Trophoblast cell (in vitro differentiated cells and primary cell): ENCODE data around the gene OXNAD1. TPM values are rescaled to one million over a fixed set of nuclear protein-coding genes. Genes with fewer than 3 reads are reported as not detected.

Experiments
- DNase-seq, 2 donors: peaks; one replicate each; pipeline ENCODE4 v3.0.0-alpha.2; 2016
- H2AFZ ChIP-seq: 2 replicates; pipeline ENCODE4 v1.6.1; 2013; ENCODE audit warnings: low read length, moderate library complexity, mild to moderate bottlenecking; ENCODE audit not compliant: insufficient read depth, poor library complexity
- H2AK5ac ChIP-seq: 2 replicates; pipeline ENCODE4 v1.6.1; 2013; ENCODE audit warnings: mild to moderate bottlenecking, low read length
- H2BK120ac ChIP-seq: 2 replicates; pipeline ENCODE4 v1.6.1; 2013; ENCODE audit warnings: low read length, mild to moderate bottlenecking, moderate library complexity; ENCODE audit not compliant: insufficient read depth, poor library complexity
- H2BK12ac ChIP-seq: 2 replicates; pipeline ENCODE4 v1.6.1; 2013; ENCODE audit warnings: mild to moderate bottlenecking, low read length, moderate library complexity
- H2BK5ac ChIP-seq: 2 replicates; pipeline ENCODE4 v1.6.1; 2013; ENCODE audit warnings: low read length, low read depth, moderate library complexity, mild to moderate bottlenecking; ENCODE audit not compliant: poor library complexity
- H3K14ac ChIP-seq: 2 replicates; pipeline ENCODE4 v1.6.1; 2013; ENCODE audit warnings: mild to moderate bottlenecking, low read length
- H3K18ac ChIP-seq: 2 replicates; pipeline ENCODE4 v1.6.1; 2013; ENCODE audit warnings: mild to moderate bottlenecking, low read length
- H3K23ac ChIP-seq: 2 replicates; pipeline ENCODE4 v1.6.1; 2013; ENCODE audit warnings: low read length
- H3K27ac ChIP-seq: 2 replicates; pipeline ENCODE4 v1.5.1; 2013; ENCODE audit warnings: low read depth, mild to moderate bottlenecking, inconsistent platforms, low read length, moderate library complexity
- H3K27me3 ChIP-seq: 2 replicates; pipeline ENCODE4 v1.6.1; 2013; ENCODE audit warnings: inconsistent platforms, mild to moderate bottlenecking, low read length, moderate library complexity; ENCODE audit not compliant: insufficient read depth
- H3K36me3 ChIP-seq, 2 experiments: 1 replicate in 1 of 2; 2 replicates in 1 of 2; pipeline ENCODE4 v1.6.1; 2013; ENCODE audit warnings: low read length in 2 of 2, mild to moderate bottlenecking in 2 of 2, moderate library complexity in 1 of 2; ENCODE audit not compliant: insufficient read depth in 2 of 2, control insufficient read depth in 1 of 2
- H3K4ac ChIP-seq: 2 replicates; pipeline ENCODE4 v1.6.1; 2013; ENCODE audit warnings: low read depth, mild to moderate bottlenecking, low read length, moderate library complexity
- H3K4me1 ChIP-seq, 2 experiments: 1 replicate in 1 of 2; 2 replicates in 1 of 2; pipeline ENCODE4 v1.6.1; 2013; ENCODE audit warnings: low read length in 2 of 2, mild to moderate bottlenecking in 2 of 2, moderate library complexity in 1 of 2; ENCODE audit not compliant: insufficient read depth in 2 of 2, control insufficient read depth in 1 of 2
- H3K4me2 ChIP-seq: 2 replicates; pipeline ENCODE4 v1.6.1; 2013; ENCODE audit warnings: inconsistent platforms, mild to moderate bottlenecking, low read length, moderate library complexity
- H3K4me3 ChIP-seq: 2 replicates; pipeline ENCODE4 v1.5.1; 2013; ENCODE audit warnings: mild to moderate bottlenecking, low read depth, low read length, inconsistent platforms
- H3K79me1 ChIP-seq: one replicate; pipeline ENCODE4 v1.6.1; 2013; ENCODE audit warnings: low read length
- H3K79me2 ChIP-seq: 2 replicates; pipeline ENCODE4 v1.6.1; 2013; ENCODE audit warnings: low read length, mild to moderate bottlenecking; ENCODE audit not compliant: control insufficient read depth, insufficient read depth, poor library complexity
- H3K9ac ChIP-seq: 2 replicates; pipeline ENCODE4 v1.6.1; 2013; ENCODE audit warnings: mild to moderate bottlenecking, low read length
- H3K9me3 ChIP-seq: 2 replicates; pipeline ENCODE4 v1.6.1; 2013; ENCODE audit warnings: low read depth, mild to moderate bottlenecking, control low read depth, inconsistent platforms, low read length; ENCODE audit not compliant: insufficient read depth
- H4K12ac ChIP-seq: 2 replicates; pipeline ENCODE4 v1.6.1; 2013; ENCODE audit warnings: low read depth, mild to moderate bottlenecking, low read length, moderate library complexity
- H4K8ac ChIP-seq: 2 replicates; pipeline ENCODE4 v1.6.1; 2013; ENCODE audit warnings: low read depth, mild to moderate bottlenecking, low read length, moderate library complexity
- H4K91ac ChIP-seq: one replicate; pipeline ENCODE4 v1.6.1; 2013; ENCODE audit warnings: low read depth, mild to moderate bottlenecking, low read length, moderate library complexity
- WGBS: extraction: QIAGEN DNeasy Blood & Tissue Kit; methylation state at CpG from one replicate; pipeline ENCODE4 v1.1.7; 2013; ENCODE audit warnings: missing lambda C conversion rate; ENCODE audit not compliant: insufficient read length, insufficient coverage; ENCODE audit errors: extremely low coverage; 5-methylcytosine and 5-hydroxymethylcytosine counted together
- polyA plus RNA-seq: library from polyadenylated mRNA; stranded (reverse); fragments of 200-250 nt; gene quantifications from 2 replicates; pipeline ENCODE4 v1.2.3, GENCODE V29; 2013

The OXNAD1 gene, protein sequence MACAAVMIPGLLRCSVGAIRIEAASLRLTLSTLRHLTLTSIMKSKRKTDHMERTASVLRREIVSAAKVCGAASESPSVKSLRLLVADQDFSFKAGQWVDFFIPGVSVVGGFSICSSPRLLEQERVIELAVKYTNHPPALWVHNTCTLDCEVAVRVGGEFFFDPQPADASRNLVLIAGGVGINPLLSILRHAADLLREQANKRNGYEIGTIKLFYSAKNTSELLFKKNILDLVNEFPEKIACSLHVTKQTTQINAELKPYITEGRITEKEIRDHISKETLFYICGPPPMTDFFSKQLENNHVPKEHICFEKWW
- 6.6 and 7.1 TPM in 2 replicates for polyA plus RNA-seq

DNA sequence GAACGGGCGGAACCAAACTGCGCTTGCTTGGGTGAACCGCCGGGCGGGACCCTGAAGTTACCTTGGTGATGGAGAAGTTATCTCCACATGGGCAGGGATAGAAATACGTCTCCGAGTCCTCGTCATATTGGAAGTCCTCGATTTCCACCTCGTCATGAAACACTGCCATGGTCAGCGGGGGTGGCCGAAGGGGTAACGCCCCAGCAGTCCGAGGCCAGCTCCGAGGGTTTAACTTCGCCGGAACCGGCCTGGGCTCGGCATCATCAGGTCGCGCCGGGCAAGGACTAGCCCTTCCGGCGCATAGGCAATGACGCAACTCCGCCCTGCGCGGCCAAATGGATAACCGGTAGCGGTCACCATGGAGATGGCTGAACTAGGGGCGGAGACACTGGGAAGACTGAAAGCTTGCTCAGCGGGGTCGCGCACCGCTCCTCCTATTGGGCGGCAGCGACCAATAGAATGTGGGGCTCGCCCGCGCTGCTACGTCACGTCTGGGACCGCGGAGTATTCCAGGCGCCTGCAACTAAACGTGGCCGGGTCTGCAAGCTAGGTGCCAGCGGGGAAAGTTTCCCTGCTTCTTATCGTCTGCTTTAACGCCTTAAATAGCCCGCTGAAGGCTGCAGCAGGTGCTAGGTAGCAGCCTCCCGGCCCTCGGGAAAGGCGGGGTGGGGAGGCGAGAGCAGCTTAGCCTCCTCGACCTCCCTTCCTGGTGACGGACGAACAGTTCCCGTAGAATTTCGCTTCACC, at the start of gene OXNAD1, which contains the start of gene DPH3:
TSS of gene OXNAD1 (plus strand) at position 505 of the 747 bp plus-strand sequence. CDS start 5,741 bp downstream, outside the sequence.
TSS of gene DPH3 (minus strand) at position 236 of the 747 bp plus-strand sequence. CDS start at position 169, 67 bp downstream.
- WGBS, result no CpG with 5 or more reads among the region's 61 CpGs
- peak within 1 kb of the TSS; percentile 54 for H3K14ac ChIP-seq
- no peaks in the 10 kb centered on the region for H3K36me3 ChIP-seq

DNA sequence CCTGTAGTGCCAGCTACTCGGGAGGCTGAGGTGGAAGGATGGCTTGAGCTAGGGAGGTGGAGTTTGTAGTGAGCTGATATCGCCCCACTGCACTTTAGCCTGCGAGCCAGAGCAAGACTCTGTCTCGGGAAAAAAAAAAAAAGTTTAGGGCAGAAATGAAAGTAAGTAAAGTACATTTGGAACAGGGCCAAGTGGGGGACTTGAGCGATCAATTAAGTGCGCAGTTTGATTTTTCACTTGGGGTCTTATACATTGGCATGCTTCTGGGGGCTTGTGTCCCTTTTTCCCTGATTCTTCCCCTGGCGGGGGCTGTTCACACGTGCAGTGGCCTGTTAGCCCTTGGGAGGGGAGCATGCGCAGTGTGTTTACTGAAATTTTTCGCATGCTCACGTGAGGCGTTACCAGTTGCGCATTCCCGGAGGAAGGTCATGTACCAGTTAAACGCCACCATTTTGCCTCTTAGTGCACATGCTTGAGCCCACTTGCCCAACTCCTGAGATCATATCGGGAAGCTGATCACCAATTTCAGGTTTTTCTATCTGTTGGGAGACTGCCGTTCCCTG, 48.6 kb upstream of the OXNAD1 start:
- H3K79me1 ChIP-seq, result no peaks in the 10 kb centered on the region
- H3K27me3 ChIP-seq, result no peaks in the 10 kb centered on the region
- no peak overlapping the region for H2AFZ ChIP-seq
- H3K79me2 ChIP-seq, result no peaks in the 10 kb centered on the region
- peak; percentile 41 to 86 for DNase-seq
- no peak overlapping the region for H3K27ac ChIP-seq
- no peak overlapping the region for H4K12ac ChIP-seq
- WGBS, result no CpG with 5 or more reads among the region's 17 CpGs
- no peak overlapping the region for H3K14ac ChIP-seq
- no peaks in the 10 kb centered on the region for H3K36me3 ChIP-seq
- no peaks in the 10 kb centered on the region for H3K4me1 ChIP-seq
- no peak overlapping the region for H4K91ac ChIP-seq
- no peak overlapping the region for H3K4ac ChIP-seq
- H3K4me2 ChIP-seq, result no peak overlapping the region
- H2BK120ac ChIP-seq, result no peak overlapping the region
- H3K9me3 ChIP-seq, result no peaks in the 10 kb centered on the region
- H3K9ac ChIP-seq, result no peak overlapping the region
- H4K8ac ChIP-seq, result no peak overlapping the region
- no peak overlapping the region for H2BK5ac ChIP-seq
- H3K4me3 ChIP-seq, result no peak overlapping the region
- H2BK12ac ChIP-seq, result no peak overlapping the region
- no peak overlapping the region for H3K23ac ChIP-seq
- no peak overlapping the region for H3K18ac ChIP-seq
- no peak overlapping the region for H2AK5ac ChIP-seq

More for the DNA sequence above, at the start of gene OXNAD1, which contains the start of gene DPH3:
- H2BK120ac ChIP-seq, result peak within 1 kb of the TSS; percentile 29
- no peaks in the 10 kb centered on the region for H3K27me3 ChIP-seq
- H3K4ac ChIP-seq, result peak within 1 kb of the TSS; percentile 99
- H2BK5ac ChIP-seq, result peak within 1 kb of the TSS; percentile 58
- peak within 1 kb of the TSS; percentile 93 for H3K9ac ChIP-seq
- H3K4me3 ChIP-seq, result peak within 1 kb of the TSS; percentile 97
- no peak within 1 kb of the TSS for H2BK12ac ChIP-seq
- peak within 1 kb of the TSS; percentile 92 for H3K4me2 ChIP-seq
- peak within 1 kb of the TSS; percentile 55 for H3K27ac ChIP-seq
- H4K8ac ChIP-seq, result peak within 1 kb of the TSS; percentile 99
- peaks cover 7% of the 10 kb centered on the region for H3K79me2 ChIP-seq
- H3K79me1 ChIP-seq, result peaks cover 8% of the 10 kb centered on the region
- H2AK5ac ChIP-seq, result peak within 1 kb of the TSS; percentile 90
- H3K18ac ChIP-seq, result peak within 1 kb of the TSS; percentile 51
- peak; percentile 99 to 100 for DNase-seq
- no peaks in the 10 kb centered on the region for H3K9me3 ChIP-seq
- peaks cover 0 to 2% of the 10 kb centered on the region in 2 experiments for H3K4me1 ChIP-seq
- H4K91ac ChIP-seq, result peak within 1 kb of the TSS; percentile 83
- H2AFZ ChIP-seq, result peak within 1 kb of the TSS; percentile 95
- peak within 1 kb of the TSS; percentile 84 for H4K12ac ChIP-seq
- no peak within 1 kb of the TSS for H3K23ac ChIP-seq

DNA sequence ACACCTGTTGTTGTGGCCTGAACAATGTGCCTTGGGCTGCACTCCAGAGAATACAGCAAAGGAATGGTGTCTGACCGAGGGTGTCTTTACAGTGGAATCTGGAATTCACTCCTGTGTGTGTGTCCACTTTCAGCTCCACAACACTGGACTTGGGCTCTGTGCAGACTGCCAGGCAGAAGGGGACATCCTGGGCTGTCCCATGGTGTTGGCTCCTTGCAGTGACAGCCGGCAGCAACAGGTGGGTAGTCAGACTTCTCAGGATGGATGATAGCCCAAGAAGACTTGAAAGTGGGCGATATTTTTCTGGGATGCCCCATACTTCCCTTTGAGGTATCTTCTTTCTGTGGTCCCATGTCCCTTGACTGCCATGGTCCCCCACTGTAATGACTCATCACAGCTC, 45.2 kb upstream of the OXNAD1 start:
- Histone ChIP-seq H3K36me3 (no peaks in the 10 kb centered on the region), H3K14ac (no peak overlapping the region), H3K27ac (no peak overlapping the region), H3K27me3 (no peaks in the 10 kb centered on the region), H3K4me2 (no peak overlapping the region), H3K23ac (no peak overlapping the region), H2BK5ac (no peak overlapping the region), H2BK120ac (no peak overlapping the region), H3K9me3 (no peaks in the 10 kb centered on the region), H3K79me1 (no peaks in the 10 kb centered on the region), H4K8ac (no peak overlapping the region), H4K91ac (no peak overlapping the region), H3K4ac (no peak overlapping the region), H3K18ac (no peak overlapping the region), H2AK5ac (no peak overlapping the region), H3K79me2 (no peaks in the 10 kb centered on the region), H4K12ac (no peak overlapping the region), H2BK12ac (no peak overlapping the region), H3K4me1 (no peaks in the 10 kb centered on the region), H2AFZ (no peak overlapping the region), H3K9ac (no peak overlapping the region), H3K4me3 (no peak overlapping the region)
- DNase-seq, result no peak
- no CpG with 5 or more reads among the region's 3 CpGs for WGBS

DNA sequence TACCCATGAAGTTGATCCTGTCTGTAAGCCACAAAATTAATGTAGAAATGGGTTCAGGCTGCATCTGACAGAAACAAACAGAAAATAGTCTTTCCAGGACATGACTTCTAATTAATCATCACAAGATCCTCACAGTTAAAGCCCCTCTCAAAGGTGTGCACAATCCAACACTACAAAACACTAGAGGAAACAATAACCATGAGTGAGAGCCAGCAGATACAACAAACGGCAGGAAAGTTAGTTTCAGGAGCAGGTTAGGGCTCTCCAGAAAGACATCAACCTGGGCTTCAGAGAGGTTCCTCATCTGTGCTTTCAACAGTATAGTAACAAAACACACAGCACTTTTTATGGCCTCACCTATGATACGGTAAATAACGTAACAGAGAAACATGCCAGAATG, 43.0 kb upstream of the OXNAD1 start:
- H3K4ac ChIP-seq, result no peak overlapping the region
- no peak overlapping the region for H2BK120ac ChIP-seq
- no peak overlapping the region for H3K4me3 ChIP-seq
- no peak overlapping the region for H3K27ac ChIP-seq
- no peak overlapping the region for H4K91ac ChIP-seq
- H2BK12ac ChIP-seq, result no peak overlapping the region
- no peak overlapping the region for H3K18ac ChIP-seq
- H2AFZ ChIP-seq, result no peak overlapping the region
- no peak overlapping the region for H3K9ac ChIP-seq
- no peaks in the 10 kb centered on the region for H3K36me3 ChIP-seq
- H3K23ac ChIP-seq, result no peak overlapping the region
- no peak for DNase-seq
- no peaks in the 10 kb centered on the region for H3K4me1 ChIP-seq
- H2BK5ac ChIP-seq, result no peak overlapping the region
- no peaks in the 10 kb centered on the region for H3K9me3 ChIP-seq
- no peak overlapping the region for H4K8ac ChIP-seq
- no peaks in the 10 kb centered on the region for H3K79me1 ChIP-seq
- H3K4me2 ChIP-seq, result no peak overlapping the region
- H2AK5ac ChIP-seq, result no peak overlapping the region
- WGBS, result no CpG with 5 or more reads among the region's 3 CpGs
- H4K12ac ChIP-seq, result no peak overlapping the region
- no peaks in the 10 kb centered on the region for H3K27me3 ChIP-seq
- no peaks in the 10 kb centered on the region for H3K79me2 ChIP-seq
- H3K14ac ChIP-seq, result no peak overlapping the region
